ENCODE results near the gene CCDC91. TPM values are rescaled to one million over a fixed set of nuclear protein-coding genes. Genes with fewer than 3 reads are reported as not detected.

Gene CCDC91
- total and polyA plus RNA-seq, 11 donors: 24.9 to 62.1 (median 51.8) TPM

DNA sequence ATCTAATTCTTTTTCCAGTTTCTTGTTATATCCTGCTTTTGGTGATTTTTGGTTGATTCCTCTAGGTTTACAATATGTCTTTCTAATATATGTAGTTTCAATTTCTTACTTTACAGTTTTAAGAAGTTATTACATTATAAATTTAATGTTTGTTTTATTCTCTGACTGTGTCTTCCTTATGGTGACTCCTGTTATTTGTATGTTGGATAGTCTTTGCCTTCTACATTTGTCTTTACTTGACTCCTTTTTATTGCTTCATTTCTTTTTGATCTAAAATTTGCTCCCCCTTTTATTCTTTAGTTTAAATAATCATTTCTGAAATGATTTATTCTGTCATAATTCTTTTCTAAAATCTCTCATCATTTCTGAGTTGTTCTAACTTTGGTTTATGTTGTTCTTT lies 125.8 kb downstream of the CCDC91 start:
- Histone ChIP-seq H3K36me3 (peaks cover 0 to 6% (median 0%) of the 10 kb centered on the region in 9 donors), H3K4me3 (no peak overlapping the region), H3K4me1 (peaks cover 0 to 18% (median 11%) of the 10 kb centered on the region in 12 donors), H3K27me3 (no peaks in the 10 kb centered on the region), H3K27ac (no peak overlapping the region), H3K9me3 (peaks cover 0 to 25% (median 8%) of the 10 kb centered on the region in 12 donors)
- DNase-seq (no peak), ATAC-seq (no peak)
- intact Hi-C loops (cut with DNase I): no loop called here
- TF ChIP-seq, protein P1, sequence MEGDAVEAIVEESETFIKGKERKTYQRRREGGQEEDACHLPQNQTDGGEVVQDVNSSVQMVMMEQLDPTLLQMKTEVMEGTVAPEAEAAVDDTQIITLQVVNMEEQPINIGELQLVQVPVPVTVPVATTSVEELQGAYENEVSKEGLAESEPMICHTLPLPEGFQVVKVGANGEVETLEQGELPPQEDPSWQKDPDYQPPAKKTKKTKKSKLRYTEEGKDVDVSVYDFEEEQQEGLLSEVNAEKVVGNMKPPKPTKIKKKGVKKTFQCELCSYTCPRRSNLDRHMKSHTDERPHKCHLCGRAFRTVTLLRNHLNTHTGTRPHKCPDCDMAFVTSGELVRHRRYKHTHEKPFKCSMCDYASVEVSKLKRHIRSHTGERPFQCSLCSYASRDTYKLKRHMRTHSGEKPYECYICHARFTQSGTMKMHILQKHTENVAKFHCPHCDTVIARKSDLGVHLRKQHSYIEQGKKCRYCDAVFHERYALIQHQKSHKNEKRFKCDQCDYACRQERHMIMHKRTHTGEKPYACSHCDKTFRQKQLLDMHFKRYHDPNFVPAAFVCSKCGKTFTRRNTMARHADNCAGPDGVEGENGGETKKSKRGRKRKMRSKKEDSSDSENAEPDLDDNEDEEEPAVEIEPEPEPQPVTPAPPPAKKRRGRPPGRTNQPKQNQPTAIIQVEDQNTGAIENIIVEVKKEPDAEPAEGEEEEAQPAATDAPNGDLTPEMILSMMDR (IDR thresholded peaks at IDR 0.05): no peak
- no peak for TF ChIP-seq POLR2A (IDR thresholded peaks at IDR 0.05)

DNA sequence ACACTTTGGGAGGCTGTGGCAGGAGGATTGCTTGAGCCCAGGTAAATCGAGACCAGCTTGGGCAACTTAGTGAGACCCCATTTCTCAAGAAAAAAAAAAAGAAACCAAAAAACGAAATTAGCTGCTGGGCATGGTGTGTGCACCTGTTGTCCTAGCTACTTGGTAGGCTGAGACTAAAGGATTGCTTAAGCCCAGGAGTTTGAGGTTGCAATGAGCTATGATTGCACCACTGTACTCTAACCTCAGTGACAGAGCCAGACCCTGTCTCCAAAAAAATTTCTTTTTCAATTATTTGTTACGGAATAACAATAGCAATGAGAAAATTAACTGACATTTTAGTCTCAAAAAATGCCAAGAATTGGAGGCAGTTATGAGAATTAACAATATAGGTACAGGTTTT lies 128.0 kb downstream of the CCDC91 start:
- H3K4me3 ChIP-seq: no peak overlapping the region
- H3K9me3 ChIP-seq: peaks cover 0 to 25% (median 8%) of the 10 kb centered on the region in 12 donors
- WGBS, 4 donors: 75 to 94% (median 83%) methylated on average over 3 of the region's 3 CpGs
- intact Hi-C loops (cut with DNase I): no loop called here
- no peaks in the 10 kb centered on the region for H3K27me3 ChIP-seq
- H3K4me1 ChIP-seq: peaks cover 0 to 16% (median 10%) of the 10 kb centered on the region in 12 donors
- H3K27ac ChIP-seq: no peak overlapping the region
- DNase-seq: no peak
- ATAC-seq: no peak
- peaks cover 0 to 6% (median 0%) of the 10 kb centered on the region in 9 donors for H3K36me3 ChIP-seq
- no peak for TF ChIP-seq POLR2A (IDR thresholded peaks at IDR 0.05)
- TF ChIP-seq, protein P1 (IDR thresholded peaks at IDR 0.05): no peak

DNA sequence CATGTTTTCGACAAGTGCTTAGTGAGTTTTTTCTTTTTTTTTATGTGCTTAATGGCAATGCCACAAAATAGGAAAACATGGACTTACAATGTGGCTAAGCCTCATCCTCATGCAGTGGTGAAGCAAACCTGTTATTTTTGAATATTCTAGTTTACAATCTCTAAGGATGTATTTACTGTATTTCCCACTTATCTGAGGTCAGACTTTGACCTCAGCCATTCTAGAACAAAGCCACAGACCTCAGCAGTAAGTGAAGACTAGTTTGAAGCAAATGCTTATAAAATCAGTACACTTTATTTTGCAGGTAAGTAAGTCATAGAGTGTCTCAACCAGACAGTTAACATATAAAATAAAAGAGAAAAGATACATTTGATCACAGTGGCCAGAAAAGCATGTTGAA lies 130.1 kb downstream of the CCDC91 start:
- Histone ChIP-seq H3K36me3 (peaks cover 0 to 5% (median 0%) of the 10 kb centered on the region in 9 donors), H3K27ac (no peak overlapping the region), H3K27me3 (no peaks in the 10 kb centered on the region), H3K4me1 (no peaks in the 10 kb centered on the region), H3K4me3 (no peak overlapping the region), H3K9me3 (peaks cover 0 to 24% (median 7%) of the 10 kb centered on the region in 12 donors)
- WGBS, 4 donors: 91 to 100% (median 96%) methylated on average over 1 of the region's 1 CpG
- DNase-seq (no peak), ATAC-seq (no peak)
- intact Hi-C loops (cut with DNase I): no loop called here
- TF ChIP-seq, protein P1 (IDR thresholded peaks at IDR 0.05): no peak
- no peak for TF ChIP-seq POLR2A (IDR thresholded peaks at IDR 0.05)

DNA sequence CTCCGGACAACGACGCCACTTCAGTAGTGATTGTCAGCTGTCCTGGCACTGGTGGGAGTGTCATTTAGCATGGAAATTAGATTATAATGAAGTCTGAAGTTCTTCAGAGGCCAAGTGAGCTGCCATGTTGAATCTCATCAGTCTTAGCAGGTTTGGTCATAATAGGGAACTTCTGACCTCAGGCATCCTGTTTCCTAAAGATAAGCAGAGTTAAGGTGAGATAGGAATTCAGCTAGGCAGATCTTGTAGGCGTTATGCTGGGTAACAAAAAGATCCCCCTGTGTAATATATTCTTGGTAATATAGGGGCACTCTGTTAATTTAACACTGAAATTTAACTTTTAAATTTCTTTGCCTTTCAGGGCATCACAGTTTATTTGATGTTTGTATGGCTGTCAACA lies 137.5 kb downstream of the CCDC91 start:
- Histone ChIP-seq H3K4me1 (peaks cover 0 to 14% (median 0%) of the 10 kb centered on the region in 12 donors), H3K9me3 (peaks cover 0 to 13% (median 0%) of the 10 kb centered on the region in 12 donors), H3K27me3 (no peaks in the 10 kb centered on the region), H3K27ac (no peak overlapping the region), H3K4me3 (no peak overlapping the region), H3K36me3 (no peaks in the 10 kb centered on the region)
- 91 to 95% (median 94%) methylated on average over 4 of the region's 4 CpGs for WGBS, 4 donors
- TF ChIP-seq POLR2A (IDR thresholded peaks at IDR 0.05): no peak
- TF ChIP-seq, protein P1 (IDR thresholded peaks at IDR 0.05): no peak
- no peak for DNase-seq
- ATAC-seq: no peak
- intact Hi-C loops (cut with DNase I): no loop called here
